CD1c-positive myeloid dendritic cell (primary cell): ENCODE results near the gene SUN2.
"Not testable (repeated sequence)": the region's sequence is repeated elsewhere in the genome, so short reads cannot be mapped to it uniquely, and the experiment has no call there.

ENCODE experiments used
- DNase-seq: peaks from one replicate; pipeline ENCODE4 v3.0.0-alpha.2; 2016; ENCODE audit errors: extremely low spot score

Gene SUN2, protein sequence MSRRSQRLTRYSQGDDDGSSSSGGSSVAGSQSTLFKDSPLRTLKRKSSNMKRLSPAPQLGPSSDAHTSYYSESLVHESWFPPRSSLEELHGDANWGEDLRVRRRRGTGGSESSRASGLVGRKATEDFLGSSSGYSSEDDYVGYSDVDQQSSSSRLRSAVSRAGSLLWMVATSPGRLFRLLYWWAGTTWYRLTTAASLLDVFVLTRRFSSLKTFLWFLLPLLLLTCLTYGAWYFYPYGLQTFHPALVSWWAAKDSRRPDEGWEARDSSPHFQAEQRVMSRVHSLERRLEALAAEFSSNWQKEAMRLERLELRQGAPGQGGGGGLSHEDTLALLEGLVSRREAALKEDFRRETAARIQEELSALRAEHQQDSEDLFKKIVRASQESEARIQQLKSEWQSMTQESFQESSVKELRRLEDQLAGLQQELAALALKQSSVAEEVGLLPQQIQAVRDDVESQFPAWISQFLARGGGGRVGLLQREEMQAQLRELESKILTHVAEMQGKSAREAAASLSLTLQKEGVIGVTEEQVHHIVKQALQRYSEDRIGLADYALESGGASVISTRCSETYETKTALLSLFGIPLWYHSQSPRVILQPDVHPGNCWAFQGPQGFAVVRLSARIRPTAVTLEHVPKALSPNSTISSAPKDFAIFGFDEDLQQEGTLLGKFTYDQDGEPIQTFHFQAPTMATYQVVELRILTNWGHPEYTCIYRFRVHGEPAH

DNA sequence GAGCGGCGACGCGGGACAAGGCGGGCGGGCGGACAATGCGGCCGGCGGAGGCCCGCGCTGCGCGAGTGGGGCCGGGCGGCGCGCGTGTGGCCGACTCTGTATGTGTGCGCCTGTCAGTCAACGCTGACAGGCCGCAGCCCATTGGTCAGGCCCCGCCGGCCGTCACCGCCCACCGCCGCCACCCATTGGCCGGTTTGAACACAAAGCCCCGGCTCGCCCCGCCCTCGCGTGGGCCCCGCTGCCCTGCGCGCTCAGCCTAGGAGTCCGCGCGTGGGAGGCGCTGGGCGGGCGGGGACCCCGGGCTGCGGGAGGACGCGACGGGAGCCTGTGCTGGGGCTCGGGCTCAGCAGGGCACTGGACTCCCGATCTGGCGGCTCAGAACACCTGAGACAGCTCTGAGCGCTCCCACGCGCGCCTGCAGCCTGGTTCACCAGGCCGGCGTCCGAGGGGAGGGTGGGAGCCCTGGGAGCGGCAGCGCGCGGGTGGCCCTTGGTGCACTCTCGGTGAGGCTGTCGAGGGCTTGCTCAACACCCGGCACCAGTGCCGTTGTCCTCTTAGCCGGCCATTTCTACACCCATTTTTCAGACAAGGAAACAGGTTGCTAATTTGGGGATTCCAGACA lies at the start of gene SUN2:
SUN2 (minus strand) TSS at position 88 of the 622 bp plus-strand sequence. CDS start 3,370 bp downstream, outside the sequence.
- DNase-seq, result peak; percentile 98

DNA sequence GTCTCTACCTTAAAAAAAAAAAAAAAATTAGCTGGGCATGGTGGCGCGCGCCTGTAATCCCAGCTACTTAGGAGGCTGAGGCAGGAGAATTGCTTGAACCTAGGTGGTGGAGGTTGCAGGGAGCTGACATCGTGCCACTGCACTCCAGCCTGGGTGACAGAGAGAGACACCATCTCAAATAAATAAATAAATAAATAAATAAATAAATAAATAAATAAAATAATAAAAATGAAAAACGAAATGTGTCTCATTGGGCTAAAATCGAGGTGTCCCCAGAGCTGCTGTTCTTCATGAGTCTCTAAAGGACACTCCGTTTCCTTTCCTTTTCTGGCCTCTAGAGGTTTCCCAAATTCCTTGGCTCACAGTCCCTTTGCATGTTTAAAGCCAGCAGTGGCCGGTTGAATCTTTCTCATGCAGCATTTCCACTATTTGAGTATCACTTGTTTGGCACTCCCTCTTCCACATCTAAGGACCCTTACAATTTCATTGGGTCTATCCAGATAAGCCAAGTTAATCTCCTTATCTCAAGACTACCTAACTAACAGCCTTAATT lies 49.3 kb upstream of the SUN2 start:
- not testable (repeated sequence) for DNase-seq

- no peak for DNase-seq
Observed at GRCh38 chr22:38802671-38803121, 46.9 kb upstream of the SUN2 start.

DNA sequence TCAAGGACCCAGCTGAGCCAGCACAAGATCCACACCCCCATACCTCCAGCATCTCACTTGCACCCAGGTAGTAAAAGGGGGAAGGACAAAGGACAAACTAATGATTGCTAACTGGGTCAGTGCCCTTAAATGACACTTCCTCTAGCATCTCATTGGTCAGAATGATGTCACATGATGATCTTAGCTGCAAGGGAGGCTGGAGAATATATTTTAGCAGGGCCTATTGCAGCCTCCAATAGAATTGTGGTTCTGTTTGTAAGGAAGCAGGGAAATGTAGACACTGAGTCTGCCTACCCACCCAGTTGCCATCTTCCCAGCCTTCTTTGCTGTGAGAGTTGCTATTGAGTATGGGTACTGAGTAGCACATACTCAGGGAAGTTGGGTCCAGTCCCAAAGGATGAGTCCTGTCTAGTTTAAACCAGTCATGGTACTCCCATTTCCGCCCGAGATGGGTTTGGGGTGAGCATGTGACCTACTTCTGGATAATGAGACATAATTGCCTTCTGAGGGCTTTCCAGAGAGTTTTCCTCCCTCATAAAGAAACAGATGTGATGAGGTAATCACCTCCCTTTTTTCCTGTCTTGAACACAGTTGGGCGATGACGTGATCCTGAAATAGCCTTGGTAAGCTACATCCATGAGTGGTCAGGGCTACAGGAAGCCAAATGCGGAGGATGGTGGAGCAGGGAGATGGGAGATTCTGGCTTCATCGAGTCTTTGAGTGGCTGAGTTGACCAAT lies 43.6 kb upstream of the SUN2 start:
- no peak for DNase-seq

DNA sequence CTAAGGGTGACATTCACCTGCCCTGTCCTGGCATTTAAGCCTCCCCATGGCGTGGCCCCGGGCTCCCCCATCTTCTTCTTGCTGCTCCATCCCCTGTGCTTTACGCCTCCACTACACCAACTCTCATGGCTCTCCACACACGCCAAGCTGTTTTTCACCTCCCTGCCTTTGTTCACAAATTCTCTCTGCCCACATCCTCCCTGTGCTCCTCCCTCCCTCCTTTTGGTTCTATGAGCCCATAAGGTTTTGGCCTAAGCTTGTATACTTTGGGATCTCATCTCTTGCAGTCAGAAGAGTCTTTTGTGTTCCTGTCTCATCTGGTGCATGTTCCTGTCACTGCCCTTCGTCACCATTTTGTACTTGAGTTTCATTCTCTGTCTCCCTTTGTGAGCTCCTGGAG lies 42.7 kb upstream of the SUN2 start:
- no peak for DNase-seq

GRCh38 chr22:38796262-38796957 lies 40.6 kb upstream of the SUN2 start:
- no peak for DNase-seq

GRCh38 chr22:38795569-38795968 lies 39.8 kb upstream of the SUN2 start:
- DNase-seq, result no peak

DNA sequence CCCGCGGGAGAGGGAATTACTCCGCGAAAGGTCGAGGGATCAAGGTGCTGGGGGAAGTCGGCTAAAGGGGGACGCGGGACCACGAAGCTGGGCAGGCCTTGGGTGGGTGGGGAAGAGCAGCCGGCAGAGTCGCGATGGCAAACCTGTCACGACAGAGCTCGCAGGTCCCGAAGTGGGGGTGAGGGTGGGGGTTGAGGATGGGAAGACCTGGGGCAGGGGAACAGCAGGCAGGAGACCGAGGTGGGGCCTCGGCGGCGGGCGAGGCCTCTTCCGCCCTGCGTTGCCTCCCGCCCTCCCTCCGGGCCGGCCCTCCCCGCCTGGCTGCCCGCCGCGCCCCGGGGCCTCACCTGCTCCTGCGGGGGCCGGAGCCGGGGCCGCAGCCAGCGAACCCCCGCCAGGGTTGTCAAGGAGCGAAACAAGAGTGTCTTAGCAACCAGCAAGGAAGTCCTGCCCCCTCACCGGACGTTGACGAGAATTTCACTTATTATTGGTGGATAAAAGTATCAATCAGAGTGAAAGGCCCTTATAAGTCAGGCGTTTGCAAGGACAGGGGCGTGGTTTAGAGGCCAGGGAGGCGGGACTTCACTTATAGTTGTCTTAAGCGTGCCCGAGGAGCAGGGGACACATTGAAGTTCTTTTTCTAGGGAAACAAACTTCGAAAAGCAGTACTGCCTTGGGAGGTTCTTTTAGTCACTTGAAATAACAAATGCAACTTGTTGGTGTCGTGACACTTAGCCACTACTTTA lies 38.1 kb upstream of the SUN2 start, which contains the start of gene DNAL4:
DNAL4 (minus strand) TSS at position 423 of the 746 bp plus-strand sequence. CDS start 11,412 bp downstream, outside the sequence.
- peak; percentile 99 for DNase-seq

- no peak for DNase-seq
Observed at GRCh38 chr22:38793317-38793716, 37.5 kb upstream of the SUN2 start.

GRCh38 chr22:38792833-38793232 lies 37.0 kb upstream of the SUN2 start:
- DNase-seq, result no peak

DNA sequence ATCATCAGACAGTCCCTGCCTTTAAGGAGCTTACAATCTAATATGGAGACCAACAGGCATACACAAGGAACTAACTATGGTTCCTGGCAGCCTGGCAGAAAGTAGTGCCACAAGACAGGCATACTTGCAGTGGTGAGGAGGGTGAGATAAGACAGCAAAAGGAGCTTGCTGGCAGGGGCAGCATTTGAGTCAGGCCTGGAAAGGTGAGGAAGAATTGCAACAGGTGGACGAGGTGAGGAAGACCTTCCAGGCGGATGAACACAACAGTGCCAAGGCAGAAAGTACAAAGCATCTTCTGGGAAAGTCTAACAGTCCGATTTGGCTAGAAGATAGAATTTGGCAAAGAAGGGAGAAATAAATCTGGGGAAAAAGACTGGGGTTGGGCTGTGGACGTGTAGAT lies 33.8 kb upstream of the SUN2 start:
- DNase-seq, result no peak

- DNase-seq, result no peak
Observed at GRCh38 chr22:38788846-38789245, 33.0 kb upstream of the SUN2 start.

- DNase-seq, result no peak
Observed at GRCh38 chr22:38788021-38788816, 32.4 kb upstream of the SUN2 start.

DNA sequence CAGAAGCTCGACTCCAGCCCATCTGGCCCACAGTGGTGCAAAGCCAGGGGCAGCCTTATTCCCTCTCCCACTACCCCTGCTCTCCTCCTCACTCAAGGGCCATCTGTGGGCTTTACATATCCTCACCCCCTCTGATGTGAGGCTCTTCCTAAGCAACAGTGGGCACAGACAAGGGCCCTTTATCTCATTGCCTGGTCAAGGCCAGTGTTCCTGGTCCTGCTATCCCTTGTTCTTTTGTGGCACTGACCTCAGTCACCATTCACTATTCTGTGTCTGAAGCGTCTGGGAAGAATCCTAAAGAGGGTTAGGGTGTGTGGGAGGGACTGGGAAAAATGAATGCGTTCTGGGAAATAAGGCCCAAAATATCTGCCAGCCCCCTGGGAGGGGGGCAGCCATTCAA lies 30.8 kb upstream of the SUN2 start:
- no peak for DNase-seq

DNA sequence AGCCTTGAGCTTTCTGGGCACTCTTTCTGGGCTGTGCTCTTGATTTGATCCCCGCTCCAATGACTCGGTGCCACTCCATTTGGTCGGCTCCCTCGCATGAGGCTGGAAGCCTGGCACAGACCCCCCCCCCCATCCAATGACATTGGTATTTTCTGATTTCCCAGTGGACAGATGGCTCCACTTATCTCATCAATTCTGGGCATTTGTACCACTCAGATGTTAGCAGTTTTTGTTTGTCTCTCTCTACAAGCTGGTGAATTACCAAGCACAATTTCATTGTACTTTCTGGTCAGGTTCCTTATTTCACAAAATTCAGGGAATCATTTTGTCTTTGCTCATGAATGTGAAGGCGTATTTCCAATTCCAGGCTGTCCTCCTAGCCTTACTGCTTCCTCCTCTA lies 29.1 kb upstream of the SUN2 start:
- DNase-seq, result no peak

- no peak for DNase-seq
Observed at GRCh38 chr22:38784035-38784434, 28.2 kb upstream of the SUN2 start.

- no peak for DNase-seq
Observed at GRCh38 chr22:38783095-38783615, 27.4 kb upstream of the SUN2 start.

DNA sequence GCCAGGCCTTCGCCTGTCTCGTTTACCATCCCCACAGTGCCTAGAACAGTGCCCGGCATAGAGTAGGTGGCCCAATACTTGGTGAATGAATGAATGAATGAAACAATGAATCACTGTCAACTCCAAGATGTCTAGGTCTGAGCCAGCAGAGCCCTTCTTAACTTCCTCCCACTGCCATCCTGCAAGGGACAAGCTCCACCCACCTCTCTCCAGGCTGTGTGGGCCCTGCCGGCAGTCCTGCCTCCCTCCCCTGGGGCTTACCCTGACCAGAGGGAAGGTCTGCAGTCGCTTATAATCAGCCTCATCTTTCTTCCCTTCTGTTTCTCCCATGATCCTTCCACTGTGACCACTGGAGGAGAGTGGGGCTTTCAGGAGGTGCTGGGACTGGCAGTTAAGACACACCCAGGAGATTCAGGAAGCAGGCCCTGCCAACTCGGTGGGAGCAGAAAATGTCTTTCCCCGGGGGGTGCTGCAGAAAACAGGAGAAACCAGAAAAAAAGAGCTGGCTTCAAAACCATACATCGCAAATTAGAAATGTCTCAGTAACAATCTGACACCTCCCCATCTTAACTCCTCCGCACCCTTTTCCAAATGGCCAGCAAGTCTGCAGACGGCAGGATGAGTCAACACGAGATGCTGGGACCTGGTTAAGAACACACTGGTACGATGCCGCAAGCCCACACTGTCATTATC lies 26.8 kb upstream of the SUN2 start:
- peak; percentile 34 for DNase-seq
